Keratinocyte (primary cell): ENCODE measurements around the gene KDM4F. TPM values are rescaled to one million over a fixed set of nuclear protein-coding genes. Genes with fewer than 3 reads are reported as not detected.

Source experiments
- DNase-seq: peaks from one replicate; pipeline ENCODE4 v3.0.0-alpha.2; 2011; ENCODE audit warnings: low read depth, missing footprints, low spot score
- FAIRE-seq: peaks from 2 replicates; lab custom pipeline; 2011; peaks lifted over from hg19 to GRCh38; lab: Jason Lieb, UNC
- H2AFZ ChIP-seq: 2 replicates; pipeline ENCODE4 v1.6.0; 2012; ENCODE audit warnings: low read length, control low read depth, inconsistent platforms; ENCODE audit not compliant: control insufficient read depth
- H3K27ac ChIP-seq: 2 replicates; pipeline ENCODE4 v1.5.1; 2011; ENCODE audit warnings: low read length; ENCODE audit not compliant: control insufficient read depth, insufficient read depth
- H3K27me3 ChIP-seq: 3 replicates; pipeline ENCODE4 v1.6.0; 2011; ENCODE audit warnings: low read length; ENCODE audit not compliant: control insufficient read depth, insufficient read depth; ENCODE audit errors: extremely low read depth
- H3K36me3 ChIP-seq, 2 experiments: 2 replicates in 1 of 2; 3 replicates in 1 of 2; pipeline ENCODE4 v1.5.1; 2011; ENCODE audit warnings: low read length in 2 of 2, mild to moderate bottlenecking in 1 of 2; ENCODE audit not compliant: control insufficient read depth in 2 of 2, insufficient read depth in 2 of 2; ENCODE audit errors: extremely low read depth in 1 of 2
- H3K4me1 ChIP-seq: 3 replicates; pipeline ENCODE4 v1.5.1; 2011; ENCODE audit warnings: low read length; ENCODE audit not compliant: control insufficient read depth, insufficient read depth; ENCODE audit errors: extremely low read depth
- H3K4me2 ChIP-seq: 3 replicates; pipeline ENCODE4 v1.6.0; 2011; ENCODE audit warnings: low read depth, low read length; ENCODE audit not compliant: control insufficient read depth, insufficient read depth; ENCODE audit errors: extremely low read depth
- H3K4me3 ChIP-seq, 3 experiments: fragments of 200-600 bp in 1 of 3; sonication (generic) in 1 of 3; 2 replicates in 2 of 3; 3 replicates in 1 of 3; pipeline ENCODE4 v1.5.1; 2011 to 2016; ENCODE audit warnings: low read length in 3 of 3, mild to moderate bottlenecking in 3 of 3, control low read depth in 2 of 3, inconsistent platforms in 1 of 3, low read depth in 1 of 3, mixed read lengths in 1 of 3, mixed run types in 1 of 3, moderate library complexity in 1 of 3; ENCODE audit not compliant: control insufficient read depth in 2 of 3, insufficient read depth in 2 of 3; ENCODE audit errors: extremely low read depth in 1 of 3
- H3K79me2 ChIP-seq: 2 replicates; pipeline ENCODE4 v1.6.0; 2012; ENCODE audit warnings: low read length; ENCODE audit not compliant: control insufficient read depth, insufficient read depth
- H3K9ac ChIP-seq: 3 replicates; pipeline ENCODE4 v1.6.0; 2011; ENCODE audit warnings: low read length; ENCODE audit not compliant: control insufficient read depth, insufficient read depth; ENCODE audit errors: extremely low read depth
- H3K9me1 ChIP-seq: 3 replicates; pipeline ENCODE4 v1.6.0; 2011; ENCODE audit warnings: low read length; ENCODE audit not compliant: control insufficient read depth, insufficient read depth; ENCODE audit errors: extremely low read depth
- H3K9me3 ChIP-seq: 2 replicates; pipeline ENCODE4 v1.5.1; 2012; ENCODE audit warnings: low read depth, low read length; ENCODE audit not compliant: control insufficient read depth
- H4K20me1 ChIP-seq: 3 replicates; pipeline ENCODE4 v1.6.0; 2011; ENCODE audit warnings: low read length; ENCODE audit not compliant: control insufficient read depth, insufficient read depth; ENCODE audit errors: extremely low read depth
- EZH2 ChIP-seq: IDR thresholded peaks from one replicate; pipeline ENCODE4 v1.6.1; 2012; ENCODE audit warnings: inconsistent platforms, mild to moderate bottlenecking, low read length, moderate library complexity
- dilution Hi-C: fragments of 300-500 bp; cut with MboI; formaldehyde crosslinking; loops from one replicate; pipeline ENCODE4 v1.7.0; 2020; ENCODE audit warnings: low sequenced_read_pairs; ENCODE audit not compliant: extremely low pct_ligation_motif_present
- polyA plus RNA-seq, 5 experiments: library from polyadenylated mRNA; depleted of rRNA in 3 of 5; stranded (reverse) in 3 of 5; stranded (forward) in 1 of 5; unstranded in 1 of 5; fragments of >200 nt; gene quantifications; 1 replicate in 1 of 5; 2 replicates in 3 of 5; 3 replicates in 1 of 5; pipeline versions ENCODE4 v1.2.1 to v1.2.3, GENCODE V29; 2011 to 2012; ENCODE audit warnings: missing spikeins in 2 of 5, low read depth in 1 of 5, low replicate concordance in 1 of 5
- TF ChIP-seq, protein P1 (sequence below), 3 experiments: IDR thresholded peaks in 1 of 3; conservative IDR thresholded peaks in 1 of 3; optimal IDR thresholded peaks in 1 of 3; 2 replicates in 2 of 3; 3 replicates in 1 of 3; pipeline versions ENCODE3 to v1.5.1; 2011; ENCODE audit warnings: low read length in 3 of 3, mild to moderate bottlenecking in 3 of 3, moderate library complexity in 2 of 3, control low read depth in 1 of 3, inconsistent platforms in 1 of 3; ENCODE audit not compliant: insufficient read depth in 2 of 3; ENCODE audit errors: extremely low read depth in 1 of 3

The KDM4F gene
- polyA plus RNA-seq, 1 donor (not counting 4 experiments of a cell fraction or from before 2014, with no cell fraction given): not detected

DNA sequence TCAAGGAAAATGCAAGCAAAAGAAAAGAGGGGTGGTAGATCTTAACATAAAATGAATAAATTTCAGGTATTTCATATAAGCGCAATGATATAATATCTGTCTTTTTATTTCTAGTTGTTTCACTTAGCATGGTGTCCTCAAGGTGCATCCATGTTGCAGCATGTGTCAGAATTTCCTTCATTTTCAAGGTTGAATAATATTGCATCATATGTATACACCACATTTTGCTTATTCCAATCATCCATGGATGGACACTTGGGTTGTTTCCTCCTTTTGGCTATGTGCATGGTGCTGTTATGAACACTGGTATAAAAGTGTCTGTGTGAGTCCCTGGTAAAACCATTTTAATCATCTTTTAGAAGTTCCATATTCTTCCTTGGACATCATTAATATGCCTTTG, 7.0 kb upstream of the KDM4F start:
- TF ChIP-seq EZH2: no peak
- TF ChIP-seq, protein P1, sequence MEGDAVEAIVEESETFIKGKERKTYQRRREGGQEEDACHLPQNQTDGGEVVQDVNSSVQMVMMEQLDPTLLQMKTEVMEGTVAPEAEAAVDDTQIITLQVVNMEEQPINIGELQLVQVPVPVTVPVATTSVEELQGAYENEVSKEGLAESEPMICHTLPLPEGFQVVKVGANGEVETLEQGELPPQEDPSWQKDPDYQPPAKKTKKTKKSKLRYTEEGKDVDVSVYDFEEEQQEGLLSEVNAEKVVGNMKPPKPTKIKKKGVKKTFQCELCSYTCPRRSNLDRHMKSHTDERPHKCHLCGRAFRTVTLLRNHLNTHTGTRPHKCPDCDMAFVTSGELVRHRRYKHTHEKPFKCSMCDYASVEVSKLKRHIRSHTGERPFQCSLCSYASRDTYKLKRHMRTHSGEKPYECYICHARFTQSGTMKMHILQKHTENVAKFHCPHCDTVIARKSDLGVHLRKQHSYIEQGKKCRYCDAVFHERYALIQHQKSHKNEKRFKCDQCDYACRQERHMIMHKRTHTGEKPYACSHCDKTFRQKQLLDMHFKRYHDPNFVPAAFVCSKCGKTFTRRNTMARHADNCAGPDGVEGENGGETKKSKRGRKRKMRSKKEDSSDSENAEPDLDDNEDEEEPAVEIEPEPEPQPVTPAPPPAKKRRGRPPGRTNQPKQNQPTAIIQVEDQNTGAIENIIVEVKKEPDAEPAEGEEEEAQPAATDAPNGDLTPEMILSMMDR (optimal IDR thresholded peaks at IDR 0.05 in 1 of 3, IDR thresholded peaks at IDR 0.05 in 1 of 3, conservative IDR thresholded peaks at IDR 0.05 in 1 of 3; ENCODE audit: extremely low read depth in 1 of 3, insufficient read depth in 2 of 3, low read length in 3 of 3): no peak
- DNase-seq: no peak
- Histone ChIP-seq H3K79me2 (no peaks in the 10 kb centered on the region), H3K9me3 (no peaks in the 10 kb centered on the region), H3K9ac (no peak overlapping the region), H3K36me3 (no peaks in the 10 kb centered on the region), H3K27ac (no peak overlapping the region), H3K4me3 (no peak overlapping the region), H3K4me1 (no peaks in the 10 kb centered on the region), H3K4me2 (no peak overlapping the region), H4K20me1 (no peaks in the 10 kb centered on the region), H3K27me3 (peaks cover 8% of the 10 kb centered on the region), H2AFZ (no peak overlapping the region), H3K9me1 (no peaks in the 10 kb centered on the region)
- no peak for FAIRE-seq
- dilution Hi-C loops: no loop called here

DNA sequence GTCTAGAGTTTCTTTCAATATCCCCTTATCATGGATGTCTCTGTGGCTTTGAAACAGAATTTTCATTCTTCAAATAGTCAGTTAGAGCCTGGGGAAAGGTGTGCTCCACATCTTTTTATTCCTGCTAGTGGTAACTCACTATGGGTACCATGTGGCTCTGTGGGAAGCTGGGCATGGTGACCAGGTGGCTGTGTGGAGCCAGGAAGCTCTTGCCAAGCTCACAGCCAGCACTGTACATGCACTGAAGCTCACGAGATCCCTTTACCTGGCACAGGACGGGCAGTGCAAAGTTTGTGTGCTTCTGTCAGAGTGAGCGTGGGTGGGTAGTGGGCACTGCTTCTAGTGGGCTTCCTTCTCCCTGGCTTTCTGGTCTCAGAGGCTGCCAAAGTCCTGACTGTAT, 6.3 kb upstream of the KDM4F start:
- no peak for TF ChIP-seq EZH2
- TF ChIP-seq, protein P1 (optimal IDR thresholded peaks at IDR 0.05 in 1 of 3, IDR thresholded peaks at IDR 0.05 in 1 of 3, conservative IDR thresholded peaks at IDR 0.05 in 1 of 3; ENCODE audit: extremely low read depth in 1 of 3, insufficient read depth in 2 of 3, low read length in 3 of 3): no peak
- Histone ChIP-seq H2AFZ (no peak overlapping the region), H3K4me2 (no peak overlapping the region), H3K9me3 (no peaks in the 10 kb centered on the region), H3K4me1 (no peaks in the 10 kb centered on the region), H3K9me1 (no peaks in the 10 kb centered on the region), H3K9ac (no peak overlapping the region), H3K79me2 (no peaks in the 10 kb centered on the region), H3K27ac (no peak overlapping the region), H3K36me3 (no peaks in the 10 kb centered on the region), H3K4me3 (no peak overlapping the region), H4K20me1 (no peaks in the 10 kb centered on the region), H3K27me3 (peaks cover 8% of the 10 kb centered on the region)
- DNase-seq (no peak), FAIRE-seq (no peak)
- dilution Hi-C loops: no loop called here
